ENCODE results near the gene DSCAML1.

Gene DSCAML1

GRCh38 chr11:117572129-117572528, 224.9 kb downstream of the DSCAML1 start:
- TF ChIP-seq ARNTL (CRISPR knock-in tag; IDR thresholded peaks at IDR 0.05; ENCODE audit: borderline replicate concordance, low read depth) (no peak), SNAI2 (CRISPR knock-in tag; IDR thresholded peaks at IDR 0.05) (no peak), POU6F1 (CRISPR knock-in tag; IDR thresholded peaks at IDR 0.05; ENCODE audit: borderline replicate concordance, low read depth) (no peak), BACH2 (CRISPR knock-in tag; IDR thresholded peaks at IDR 0.05; ENCODE audit: borderline replicate concordance) (no peak), PPARA (CRISPR knock-in tag; IDR thresholded peaks at IDR 0.05; ENCODE audit: borderline replicate concordance) (no peak), OSR1 (CRISPR knock-in tag; IDR thresholded peaks at IDR 0.05) (no peak), ZC3H10 (CRISPR knock-in tag; IDR thresholded peaks at IDR 0.05) (no peak), TSHZ2 (CRISPR knock-in tag; IDR thresholded peaks at IDR 0.05) (no peak)
- ATAC-seq: no peak

- TF ChIP-seq PATZ1 (CRISPR knock-in tag; IDR thresholded peaks at IDR 0.05; ENCODE audit: borderline replicate concordance): no peak
- TF ChIP-seq GLIS3 (CRISPR knock-in tag; IDR thresholded peaks at IDR 0.05): no peak
- no peak for TF ChIP-seq ESRRG (CRISPR knock-in tag; IDR thresholded peaks at IDR 0.05)
- ATAC-seq: no peak
These were observed 226.3 kb downstream of the DSCAML1 start for GRCh38 chr11:117570701-117571100.

- TF ChIP-seq GLIS3 (CRISPR knock-in tag; IDR thresholded peaks at IDR 0.05) (no peak), ZFP3 (CRISPR knock-in tag; IDR thresholded peaks at IDR 0.05) (no peak), PATZ1 (CRISPR knock-in tag; IDR thresholded peaks at IDR 0.05; ENCODE audit: borderline replicate concordance) (no peak), TSHZ2 (CRISPR knock-in tag; IDR thresholded peaks at IDR 0.05) (no peak), RARB (CRISPR knock-in tag; IDR thresholded peaks at IDR 0.05) (no peak), CSRNP3 (CRISPR knock-in tag; IDR thresholded peaks at IDR 0.05) (no peak), ZFP30 (CRISPR knock-in tag; IDR thresholded peaks at IDR 0.05) (no peak), BACH2 (CRISPR knock-in tag; IDR thresholded peaks at IDR 0.05; ENCODE audit: borderline replicate concordance) (no peak), OSR1 (CRISPR knock-in tag; IDR thresholded peaks at IDR 0.05) (no peak), ZNF8 (CRISPR knock-in tag; IDR thresholded peaks at IDR 0.05) (no peak), PPARA (CRISPR knock-in tag; IDR thresholded peaks at IDR 0.05; ENCODE audit: borderline replicate concordance) (no peak), CSDC2 (CRISPR knock-in tag; IDR thresholded peaks at IDR 0.05) (no peak), ESRRG (CRISPR knock-in tag; IDR thresholded peaks at IDR 0.05) (no peak), POU6F1 (CRISPR knock-in tag; IDR thresholded peaks at IDR 0.05; ENCODE audit: borderline replicate concordance, low read depth) (no peak), SNAI2 (CRISPR knock-in tag; IDR thresholded peaks at IDR 0.05) (no peak), CREB5 (CRISPR knock-in tag; IDR thresholded peaks at IDR 0.05; ENCODE audit: low read depth) (no peak), ZNF70 (CRISPR knock-in tag; IDR thresholded peaks at IDR 0.05) (no peak), TCF4 (CRISPR knock-in tag; IDR thresholded peaks at IDR 0.05; ENCODE audit: borderline replicate concordance) (no peak), ZNF565 (CRISPR knock-in tag; conservative IDR thresholded peaks at IDR 0.05; ENCODE audit: low read depth) (no peak)
- no peak for ATAC-seq
These were observed 227.1 kb downstream of the DSCAML1 start for GRCh38 chr11:117569911-117570310.

All from SK-N-SH treated with all-trans-retinoic acid at 6 μM for 48 hours (cell line).